IPS-11a (cell line): ENCODE results near the gene PILRA.

Source experiments
- H3K4me3 ChIP-seq: one replicate; pipeline ENCODE4 v1.5.1; 2013; ENCODE audit warnings: low read depth, low read length, control low read depth

The PILRA gene

GRCh38 chr7:100406767-100407166 is 33.5 kb downstream of the PILRA start:
- H3K4me3 ChIP-seq: no peak overlapping the region

DNA sequence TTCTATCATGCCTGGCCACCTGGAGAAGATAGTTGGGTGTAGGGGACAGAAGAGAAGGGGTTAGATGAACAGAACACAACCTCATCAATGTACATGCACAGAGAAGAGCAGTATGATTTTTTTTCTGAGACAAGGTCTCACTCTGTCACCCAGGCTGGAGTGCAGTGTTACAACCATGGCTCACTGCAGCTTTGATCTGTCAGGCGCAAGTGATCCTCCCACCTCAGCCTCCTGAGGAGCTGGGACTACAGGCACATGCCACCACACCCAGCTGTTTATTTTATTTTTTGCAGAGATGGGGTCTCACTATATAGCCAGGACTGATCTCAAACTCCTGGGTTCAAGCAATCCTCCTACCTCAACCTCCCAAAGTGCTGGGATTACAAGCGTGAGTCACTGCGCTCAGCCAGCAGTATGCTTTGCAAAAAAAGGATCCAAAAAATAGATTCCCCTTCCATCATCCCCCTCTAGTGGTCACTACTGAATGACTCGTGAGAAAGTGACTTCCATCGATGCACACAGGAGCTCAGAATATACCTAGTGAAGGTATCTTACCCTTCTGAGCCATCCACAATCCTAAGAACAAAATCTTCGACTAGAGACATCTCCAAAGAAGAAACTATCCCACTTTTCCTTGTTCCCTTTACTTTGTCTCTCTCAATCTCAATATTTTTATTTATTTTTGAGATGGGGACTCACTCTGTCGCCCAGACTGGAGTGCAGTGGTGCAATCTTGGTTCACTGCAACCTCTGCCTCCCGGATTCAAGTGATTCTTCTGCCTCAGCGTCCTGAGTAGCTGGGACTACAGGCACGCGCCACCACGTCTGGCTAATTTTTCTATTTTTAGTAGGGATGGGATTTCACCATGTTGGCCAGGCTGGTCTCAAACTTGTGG is 34.2 kb downstream of the PILRA start:
- no peak overlapping the region for H3K4me3 ChIP-seq

DNA sequence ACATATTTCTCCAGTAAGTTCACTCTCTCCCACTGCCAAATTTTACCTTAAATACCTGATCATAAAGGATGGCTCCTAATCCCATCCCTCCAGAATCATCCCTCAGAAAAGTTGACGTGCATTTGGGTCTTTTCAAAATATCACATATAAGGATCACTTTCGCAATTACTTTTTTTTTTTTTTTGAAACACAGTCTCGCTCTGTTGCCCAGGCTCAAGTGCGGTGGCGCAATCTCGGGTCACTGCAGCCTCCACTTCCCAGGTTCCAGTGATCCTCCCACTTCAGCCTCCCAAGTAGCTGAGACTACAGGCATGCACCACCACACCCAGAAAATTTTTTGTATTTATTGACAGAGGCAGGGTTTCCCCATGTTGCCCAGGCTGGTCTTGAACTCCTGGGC is 37.8 kb downstream of the PILRA start:
- no peak overlapping the region for H3K4me3 ChIP-seq

- no peak overlapping the region for H3K4me3 ChIP-seq
Measured at GRCh38 chr7:100413346-100413745, 40.1 kb downstream of the PILRA start.

DNA sequence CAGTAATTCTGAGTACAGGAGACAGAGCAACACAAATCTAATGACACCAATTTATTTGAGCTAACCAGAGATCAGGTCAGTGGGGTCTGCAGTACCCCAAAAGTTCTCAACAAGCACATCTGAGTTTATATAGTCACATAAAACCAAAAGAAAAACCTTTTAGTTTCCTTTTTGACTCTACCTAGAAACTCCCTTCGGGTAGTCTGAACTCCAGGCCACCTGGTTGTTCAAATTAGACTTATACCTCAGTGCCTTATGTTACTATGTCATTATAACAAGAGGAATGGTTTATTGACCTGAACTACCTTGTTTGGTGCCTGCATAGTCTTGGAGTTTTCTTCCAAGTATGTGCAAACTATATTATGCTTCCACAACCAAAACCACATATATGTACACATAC is 40.6 kb downstream of the PILRA start:
- no peak overlapping the region for H3K4me3 ChIP-seq

- no peak overlapping the region for H3K4me3 ChIP-seq
Measured at GRCh38 chr7:100415448-100415847, 42.2 kb downstream of the PILRA start.

DNA sequence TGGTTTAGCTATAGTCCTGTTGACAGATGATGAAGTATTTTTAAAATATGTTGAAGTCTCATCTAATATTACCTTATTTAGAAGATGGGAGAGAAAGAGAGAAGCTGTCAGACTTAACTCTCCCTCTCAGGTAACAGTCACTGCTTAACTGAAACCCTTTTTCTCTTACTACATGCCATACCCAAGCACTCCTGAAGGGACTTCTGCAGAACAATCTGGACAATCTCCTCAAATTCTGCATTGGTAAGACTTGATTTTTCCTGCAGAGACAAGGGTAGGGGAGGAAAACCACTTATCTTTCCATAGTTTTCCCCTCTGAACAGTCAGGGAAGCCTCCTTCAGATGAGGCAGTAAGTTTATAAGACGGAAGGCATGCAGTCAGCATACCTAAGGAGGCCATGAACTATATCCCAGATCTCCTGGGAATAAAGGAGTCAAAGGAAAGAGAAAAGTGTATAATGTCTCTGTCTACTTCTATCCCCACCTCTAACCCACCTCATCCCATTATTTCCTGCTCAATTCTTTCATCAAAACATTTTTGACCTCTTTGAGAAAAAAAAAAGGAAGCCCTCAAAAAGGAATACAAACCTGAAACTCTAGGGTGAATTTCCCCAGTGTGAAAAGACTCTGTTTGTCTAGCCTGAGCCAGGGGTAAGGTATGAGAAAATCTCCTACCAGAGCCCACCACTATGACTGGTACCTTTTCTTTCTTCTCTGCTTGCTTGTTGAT is 45.8 kb downstream of the PILRA start:
- H3K4me3 ChIP-seq: no peak overlapping the region

GRCh38 chr7:100419660-100420226 is 46.5 kb downstream of the PILRA start:
- H3K4me3 ChIP-seq: no peak overlapping the region

GRCh38 chr7:100423315-100423714 is 50.0 kb downstream of the PILRA start:
- H3K4me3 ChIP-seq: no peak overlapping the region

GRCh38 chr7:100425347-100425746 is 52.1 kb downstream of the PILRA start:
- no peak overlapping the region for H3K4me3 ChIP-seq

- no peak overlapping the region for H3K4me3 ChIP-seq
Measured at GRCh38 chr7:100426516-100426915, 53.2 kb downstream of the PILRA start.

DNA sequence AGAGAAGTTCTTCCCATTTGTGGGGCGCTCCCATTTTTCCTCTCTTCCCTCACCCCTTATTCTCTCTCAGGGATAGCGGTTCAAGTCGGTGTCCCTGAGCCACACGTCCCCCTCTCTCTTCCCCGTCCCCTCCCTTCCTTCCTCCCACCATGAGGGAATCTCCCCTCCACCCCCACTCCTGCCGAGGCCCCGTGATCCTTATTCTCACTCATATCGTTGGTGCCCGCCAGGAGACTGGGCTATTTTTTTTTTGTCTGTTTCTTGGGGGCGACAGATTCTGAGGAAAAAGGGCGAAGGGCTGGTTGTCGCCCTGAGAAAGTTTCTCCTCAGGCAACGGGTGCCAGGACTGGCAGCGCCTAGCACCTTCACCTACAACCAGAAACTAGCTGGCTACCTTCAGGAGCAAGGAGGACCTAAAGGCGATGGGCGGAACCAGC is 54.5 kb downstream of the PILRA start:
- no peak overlapping the region for H3K4me3 ChIP-seq

- peak within 1 kb of the TSS; percentile 68 for H3K4me3 ChIP-seq
Measured at GRCh38 chr7:100428199-100428966, 55.1 kb downstream of the PILRA start, which contains the start of gene ZCWPW1. Gene ZCWPW1 (minus strand): TSS chr7:100428703. CDS start chr7:100420649, 8,054 bp downstream.

DNA sequence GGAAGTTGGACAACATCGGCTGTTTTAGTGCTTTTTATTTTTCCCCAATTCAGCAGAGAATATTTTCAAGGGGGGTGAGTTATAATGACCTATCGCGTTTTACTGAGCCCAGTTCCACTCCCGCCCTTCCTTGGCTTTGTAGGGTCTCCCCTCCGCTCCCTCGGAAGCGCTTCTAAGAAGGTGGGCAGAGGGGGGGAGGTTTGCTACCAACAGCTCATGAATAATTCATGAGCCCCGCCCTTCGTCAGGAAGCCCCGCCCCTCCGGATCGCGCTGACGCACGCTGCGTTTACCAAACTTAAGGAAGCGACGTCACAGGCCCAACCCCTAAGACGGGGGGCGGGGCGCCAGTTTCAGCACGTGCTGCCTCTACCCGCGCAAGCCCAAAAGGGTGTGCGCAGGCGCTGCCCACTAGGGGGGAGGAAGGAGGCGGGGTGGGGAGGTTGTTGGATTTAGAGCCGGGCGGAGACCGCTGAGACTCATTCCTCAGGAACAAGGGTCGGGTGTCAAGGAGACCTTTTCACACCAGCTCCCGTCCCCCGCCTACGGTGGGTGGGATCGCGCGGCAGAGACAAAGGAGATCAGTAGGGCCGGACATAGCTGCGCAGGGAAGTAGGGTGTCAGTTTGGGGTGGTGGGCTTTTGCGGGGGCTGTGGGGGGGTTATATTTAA is 55.8 kb downstream of the PILRA start:
- H3K4me3 ChIP-seq: peak overlapping the region; percentile 68

DNA sequence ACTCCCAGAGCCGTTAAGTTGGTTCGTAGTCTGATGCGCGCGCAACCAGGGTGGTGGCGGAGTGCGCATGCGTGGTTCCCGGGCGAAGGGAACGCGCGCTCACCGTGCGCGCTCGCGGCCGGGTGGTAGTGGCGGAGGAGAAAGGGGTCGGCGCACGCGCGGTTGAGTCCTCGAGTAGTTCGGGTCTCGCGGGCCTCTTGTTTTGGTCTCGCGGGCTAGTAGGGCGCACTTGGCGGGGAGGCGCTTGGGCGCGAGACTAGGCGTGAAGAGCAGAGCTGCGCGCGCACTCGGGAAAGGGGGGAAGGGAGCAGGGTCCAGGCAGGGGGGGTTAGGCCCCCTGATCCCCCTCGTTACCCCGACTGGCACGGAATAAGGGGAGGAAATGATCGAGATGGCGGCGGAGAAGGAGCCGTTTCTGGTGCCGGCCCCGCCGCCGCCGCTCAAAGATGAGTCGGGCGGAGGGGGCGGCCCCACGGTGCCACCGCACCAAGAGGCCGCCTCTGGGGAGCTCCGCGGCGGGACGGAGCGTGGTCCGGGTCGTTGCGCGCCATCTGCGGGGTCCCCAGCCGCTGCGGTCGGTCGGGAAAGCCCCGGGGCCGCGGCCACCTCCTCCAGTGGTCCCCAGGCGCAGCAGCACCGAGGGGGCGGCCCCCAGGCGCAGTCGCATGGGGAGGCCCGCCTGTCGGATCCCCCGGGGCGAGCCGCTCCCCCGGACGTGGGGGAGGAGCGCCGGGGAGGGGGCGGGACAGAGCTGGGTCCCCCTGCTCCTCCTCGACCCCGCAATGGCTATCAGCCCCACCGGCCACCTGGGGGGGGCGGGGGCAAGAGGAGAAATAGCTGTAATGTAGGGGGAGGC is 56.6 kb downstream of the PILRA start, which contains the start of gene MEPCE:
Gene MEPCE, plus strand, starts transcription at position 195 of the 856 bp plus-strand sequence. Its CDS starts 188 bp downstream, at position 383.
- H3K4me3 ChIP-seq: peak within 1 kb of the TSS; percentile 68

DNA sequence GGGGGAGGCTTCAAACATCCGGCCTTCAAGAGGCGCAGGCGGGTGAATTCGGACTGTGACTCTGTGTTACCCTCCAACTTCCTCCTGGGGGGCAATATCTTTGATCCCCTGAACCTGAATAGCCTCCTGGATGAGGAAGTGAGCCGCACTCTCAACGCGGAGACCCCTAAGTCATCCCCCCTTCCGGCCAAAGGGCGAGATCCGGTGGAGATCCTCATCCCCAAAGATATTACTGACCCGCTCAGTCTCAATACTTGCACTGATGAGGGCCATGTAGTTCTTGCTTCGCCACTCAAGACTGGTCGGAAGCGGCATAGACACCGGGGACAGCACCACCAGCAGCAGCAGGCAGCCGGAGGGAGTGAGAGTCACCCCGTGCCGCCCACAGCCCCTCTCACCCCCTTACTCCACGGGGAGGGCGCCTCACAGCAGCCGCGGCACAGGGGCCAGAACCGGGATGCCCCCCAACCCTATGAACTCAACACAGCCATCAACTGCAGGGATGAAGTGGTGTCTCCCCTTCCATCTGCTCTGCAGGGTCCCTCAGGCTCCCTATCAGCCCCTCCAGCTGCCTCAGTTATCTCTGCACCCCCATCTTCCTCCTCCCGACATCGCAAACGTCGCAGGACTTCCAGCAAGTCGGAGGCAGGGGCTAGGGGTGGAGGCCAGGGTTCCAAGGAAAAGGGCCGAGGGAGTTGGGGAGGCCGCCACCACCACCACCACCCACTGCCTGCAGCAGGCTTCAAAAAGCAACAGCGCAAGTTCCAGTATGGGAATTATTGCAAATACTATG is 57.4 kb downstream of the PILRA start:
- H3K4me3 ChIP-seq: peak overlapping the region; percentile 68

DNA sequence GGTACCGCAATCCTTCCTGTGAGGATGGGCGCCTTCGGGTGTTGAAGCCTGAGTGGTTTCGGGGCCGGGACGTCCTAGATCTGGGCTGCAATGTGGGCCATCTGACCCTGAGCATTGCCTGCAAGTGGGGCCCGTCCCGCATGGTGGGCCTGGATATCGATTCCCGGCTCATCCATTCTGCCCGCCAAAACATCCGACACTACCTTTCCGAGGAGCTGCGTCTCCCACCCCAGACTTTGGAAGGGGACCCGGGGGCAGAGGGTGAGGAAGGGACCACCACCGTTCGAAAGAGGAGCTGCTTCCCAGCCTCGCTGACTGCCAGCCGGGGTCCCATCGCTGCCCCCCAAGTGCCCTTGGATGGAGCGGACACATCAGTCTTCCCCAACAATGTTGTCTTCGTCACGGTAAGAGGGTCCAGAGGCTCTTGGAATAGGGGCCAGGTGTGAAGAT is 58.0 kb downstream of the PILRA start:
- no peak overlapping the region for H3K4me3 ChIP-seq

- H3K4me3 ChIP-seq: no peak overlapping the region
Measured at GRCh38 chr7:100432053-100432452, 58.8 kb downstream of the PILRA start.
